GM06990 (cell line): ENCODE measurements around the gene SPDEF.

Experiments used
- DNase-seq: peaks from one replicate; pipeline ENCODE4 v3.0.0-alpha.2; 2011; ENCODE audit not compliant: insufficient read length; ENCODE audit errors: extremely low read depth
- H3K27me3 ChIP-seq: replicated peaks from 2 replicates; pipeline ENCODE4 v1.6.0; 2011; ENCODE audit warnings: low read length; ENCODE audit not compliant: control insufficient read depth, insufficient read depth
- H3K36me3 ChIP-seq: 2 replicates; pipeline ENCODE4 v1.5.1; 2011; ENCODE audit warnings: low read length; ENCODE audit not compliant: control insufficient read depth, insufficient read depth
- H3K4me3 ChIP-seq: replicated peaks from 2 replicates; pipeline ENCODE4 v1.5.1; 2011; ENCODE audit warnings: low read depth, mild to moderate bottlenecking, control low read depth, low read length
- TF ChIP-seq, protein P1 (sequence below): IDR thresholded peaks from 2 replicates; pipeline ENCODE4 v1.5.1; 2011; ENCODE audit warnings: low read length, control low read depth, mild to moderate bottlenecking, inconsistent platforms; ENCODE audit not compliant: insufficient read depth, poor library complexity, severe bottlenecking

Gene SPDEF

DNA sequence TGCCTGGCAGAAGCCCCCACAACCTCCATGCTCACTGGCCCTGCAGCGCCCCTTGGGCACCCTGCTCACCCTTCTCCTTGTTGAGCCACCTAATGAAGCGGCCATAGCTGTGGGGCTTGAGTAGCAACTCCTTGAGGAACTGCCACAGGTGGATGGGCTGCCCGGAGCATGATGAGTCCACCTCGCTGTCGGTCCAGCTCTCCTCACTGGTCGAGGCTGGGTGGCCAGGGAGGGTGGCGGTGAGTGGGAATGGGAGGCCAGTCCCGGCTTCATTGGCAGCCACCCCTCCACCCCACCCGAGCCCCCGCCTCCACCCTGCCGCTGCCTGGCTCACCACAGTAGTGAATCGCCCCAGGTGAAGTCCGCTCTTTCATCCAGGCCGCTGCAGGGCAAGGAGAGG lies 16.9 kb downstream of the SPDEF start:
- DNase-seq: no peak
- TF ChIP-seq, protein P1, sequence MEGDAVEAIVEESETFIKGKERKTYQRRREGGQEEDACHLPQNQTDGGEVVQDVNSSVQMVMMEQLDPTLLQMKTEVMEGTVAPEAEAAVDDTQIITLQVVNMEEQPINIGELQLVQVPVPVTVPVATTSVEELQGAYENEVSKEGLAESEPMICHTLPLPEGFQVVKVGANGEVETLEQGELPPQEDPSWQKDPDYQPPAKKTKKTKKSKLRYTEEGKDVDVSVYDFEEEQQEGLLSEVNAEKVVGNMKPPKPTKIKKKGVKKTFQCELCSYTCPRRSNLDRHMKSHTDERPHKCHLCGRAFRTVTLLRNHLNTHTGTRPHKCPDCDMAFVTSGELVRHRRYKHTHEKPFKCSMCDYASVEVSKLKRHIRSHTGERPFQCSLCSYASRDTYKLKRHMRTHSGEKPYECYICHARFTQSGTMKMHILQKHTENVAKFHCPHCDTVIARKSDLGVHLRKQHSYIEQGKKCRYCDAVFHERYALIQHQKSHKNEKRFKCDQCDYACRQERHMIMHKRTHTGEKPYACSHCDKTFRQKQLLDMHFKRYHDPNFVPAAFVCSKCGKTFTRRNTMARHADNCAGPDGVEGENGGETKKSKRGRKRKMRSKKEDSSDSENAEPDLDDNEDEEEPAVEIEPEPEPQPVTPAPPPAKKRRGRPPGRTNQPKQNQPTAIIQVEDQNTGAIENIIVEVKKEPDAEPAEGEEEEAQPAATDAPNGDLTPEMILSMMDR: no peak
- H3K36me3 ChIP-seq: no peaks in the 10 kb centered on the region
- no peaks in the 10 kb centered on the region; the same call in 1 of the 2 replicates for H3K27me3 ChIP-seq
- no peak overlapping the region for H3K4me3 ChIP-seq

DNA sequence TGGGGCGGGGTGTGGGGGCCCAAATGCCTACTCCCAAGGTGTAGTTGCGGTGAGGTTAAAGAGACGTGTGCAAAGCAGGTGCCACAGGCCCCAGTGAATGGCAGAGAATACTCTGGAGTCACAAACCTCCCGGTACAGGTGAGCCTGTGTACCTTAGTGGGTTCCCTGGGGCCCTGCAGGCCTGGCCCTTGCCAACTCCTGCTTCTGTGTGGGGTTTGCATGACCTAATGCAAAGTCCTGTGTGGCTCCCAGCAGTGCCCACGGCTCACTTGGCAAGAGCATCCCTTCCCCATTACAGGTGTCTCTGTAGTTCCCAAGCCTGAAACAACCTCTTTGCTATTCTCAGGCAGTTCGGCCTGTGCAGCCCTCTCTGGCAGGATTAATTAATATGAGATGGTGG lies 17.5 kb downstream of the SPDEF start:
- DNase-seq: no peak
- H3K4me3 ChIP-seq: no peak overlapping the region
- H3K36me3 ChIP-seq: no peaks in the 10 kb centered on the region
- TF ChIP-seq, protein P1: no peak
- H3K27me3 ChIP-seq: no peaks in the 10 kb centered on the region; the same call in none of the 2 replicates

DNA sequence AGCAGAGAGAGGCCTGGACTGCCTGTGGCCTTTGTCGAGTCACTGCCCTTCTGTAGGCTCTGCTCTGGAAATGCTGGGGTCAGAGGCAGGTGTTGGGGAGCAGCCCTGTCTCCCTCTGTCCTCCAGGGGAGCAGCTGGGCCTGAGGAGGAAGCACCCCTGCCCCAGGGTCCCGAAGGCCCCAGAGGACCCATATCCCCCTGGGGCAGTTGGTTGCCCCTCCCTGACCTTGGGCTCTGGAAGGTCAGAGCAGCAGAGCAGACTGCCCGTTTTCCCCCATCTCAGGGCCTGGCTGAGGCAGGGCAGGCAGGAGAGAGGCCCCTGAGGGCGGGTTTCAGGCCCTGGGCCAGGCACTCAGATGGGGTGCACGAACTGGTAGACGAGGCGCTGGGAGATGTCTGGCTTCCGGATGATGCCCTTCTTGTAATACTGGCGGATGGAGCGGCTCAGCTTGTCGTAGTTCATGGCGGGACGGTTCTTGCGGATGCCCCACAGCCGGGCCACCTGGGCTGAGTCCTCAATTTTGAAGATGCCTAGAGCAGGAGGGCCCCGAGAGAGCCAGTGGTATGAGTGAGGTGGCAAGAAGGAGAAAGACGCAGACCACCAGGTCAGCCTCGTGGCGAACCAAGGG lies 18.1 kb downstream of the SPDEF start:
- no peaks in the 10 kb centered on the region for H3K36me3 ChIP-seq
- DNase-seq: no peak
- no peak overlapping the region for H3K4me3 ChIP-seq
- no peaks in the 10 kb centered on the region; the same call in none of the 2 replicates for H3K27me3 ChIP-seq
- TF ChIP-seq, protein P1: no peak

DNA sequence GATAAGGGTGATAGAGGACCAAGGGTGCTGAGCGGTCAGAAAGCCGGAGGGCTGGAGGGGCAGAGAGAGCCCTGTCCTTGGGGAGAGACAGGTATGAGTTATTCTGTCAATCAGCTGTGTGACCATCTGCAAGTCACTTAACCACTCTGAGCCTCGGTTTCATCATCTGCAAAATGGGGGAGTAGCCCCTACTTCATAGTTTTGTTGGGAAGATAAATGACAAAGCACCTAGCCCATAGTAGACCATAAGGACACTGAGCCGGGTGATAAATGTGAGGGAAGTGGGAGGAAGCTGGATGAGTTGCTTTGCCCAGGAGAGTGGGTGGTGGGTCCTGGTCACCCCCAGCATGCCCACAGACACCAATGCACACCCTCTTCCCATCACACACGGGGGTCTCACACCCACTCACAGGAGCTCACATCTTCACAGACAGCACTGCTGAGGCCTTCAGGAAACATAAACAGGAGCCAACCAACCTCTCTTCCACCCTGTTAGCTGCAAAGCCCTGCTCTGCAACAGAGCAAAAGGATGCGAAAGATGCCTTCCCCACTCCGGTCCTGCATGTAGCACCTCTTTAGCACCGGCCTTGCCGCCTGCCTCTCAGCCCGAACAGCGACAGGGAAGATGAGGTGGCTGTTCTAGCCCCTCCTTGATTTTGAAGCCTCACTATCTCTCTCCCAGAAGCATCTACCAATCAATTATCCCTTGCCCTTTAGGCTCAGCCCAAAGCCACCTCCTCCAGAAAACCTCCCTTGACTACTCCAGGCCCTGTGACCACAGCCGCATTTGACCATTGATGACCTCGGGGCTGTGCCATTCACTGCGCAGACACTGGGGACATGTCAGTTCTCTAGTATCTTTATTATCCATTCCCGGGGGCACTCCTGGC lies 18.9 kb downstream of the SPDEF start:
- H3K4me3 ChIP-seq: no peak overlapping the region
- no peak for DNase-seq

DNA sequence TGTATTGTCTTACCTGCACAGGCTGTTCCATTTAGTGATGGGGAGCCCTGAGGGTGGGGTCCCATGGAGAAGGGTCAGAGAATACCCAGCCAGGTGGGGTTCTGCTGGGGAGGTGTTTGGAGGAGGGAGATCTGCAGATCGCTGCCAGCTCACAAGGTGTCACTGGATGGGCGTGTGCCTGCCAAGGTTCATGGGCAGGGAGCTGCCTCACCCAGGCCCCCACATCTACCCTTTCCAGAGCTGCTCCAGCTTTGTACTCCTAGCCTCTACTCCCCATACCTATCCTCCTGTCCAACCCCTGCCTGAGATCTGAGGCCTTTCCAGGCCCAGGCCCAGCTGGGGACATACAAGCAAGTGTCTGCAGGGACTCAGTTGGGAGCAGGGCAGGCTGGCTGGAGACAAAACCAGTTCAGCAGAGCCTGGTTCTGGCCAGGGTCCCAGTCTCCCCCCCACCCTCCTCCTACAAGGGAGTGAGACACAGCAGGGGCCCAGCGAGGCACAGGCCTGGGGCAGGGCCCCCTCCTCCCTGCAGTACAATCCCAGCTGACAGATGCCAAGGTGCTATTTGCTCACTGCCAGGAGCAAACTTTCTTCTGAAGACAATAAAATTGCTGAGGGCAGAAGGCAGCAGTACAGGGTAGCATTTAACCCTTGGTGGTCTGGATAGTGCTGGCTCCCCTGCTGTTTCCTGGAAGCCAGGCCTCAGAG lies 19.7 kb downstream of the SPDEF start:
- no peak for DNase-seq
- Histone ChIP-seq H3K4me3 (no peak overlapping the region), H3K36me3 (no peaks in the 10 kb centered on the region), H3K27me3 (no peaks in the 10 kb centered on the region; the same call in none of the 2 replicates)
- TF ChIP-seq, protein P1: no peak

More for the DNA sequence above, 18.9 kb downstream of the SPDEF start:
- TF ChIP-seq, protein P1: no peak
- Histone ChIP-seq H3K36me3 (no peaks in the 10 kb centered on the region), H3K27me3 (no peaks in the 10 kb centered on the region; the same call in none of the 2 replicates)
